Stimulated activated CD4-positive, alpha-beta T cell treated with anti-CD3 and anti-CD28 coated beads, Interleukin-15, amount 100 ng/mL, for 1 hour (primary cell): ENCODE data around the gene SPATA17.
"Not testable (repeated sequence)": the region's sequence is repeated elsewhere in the genome, so short reads cannot be mapped to it uniquely, and the experiment has no call there.

Experiments
- DNase-seq, 2 donors: peaks; one replicate each; pipeline ENCODE4 v3.0.0-alpha.2; 2020; ENCODE audit warnings: low read depth in 1 of 2, low spot score in 1 of 2

SPATA17 gene

DNA sequence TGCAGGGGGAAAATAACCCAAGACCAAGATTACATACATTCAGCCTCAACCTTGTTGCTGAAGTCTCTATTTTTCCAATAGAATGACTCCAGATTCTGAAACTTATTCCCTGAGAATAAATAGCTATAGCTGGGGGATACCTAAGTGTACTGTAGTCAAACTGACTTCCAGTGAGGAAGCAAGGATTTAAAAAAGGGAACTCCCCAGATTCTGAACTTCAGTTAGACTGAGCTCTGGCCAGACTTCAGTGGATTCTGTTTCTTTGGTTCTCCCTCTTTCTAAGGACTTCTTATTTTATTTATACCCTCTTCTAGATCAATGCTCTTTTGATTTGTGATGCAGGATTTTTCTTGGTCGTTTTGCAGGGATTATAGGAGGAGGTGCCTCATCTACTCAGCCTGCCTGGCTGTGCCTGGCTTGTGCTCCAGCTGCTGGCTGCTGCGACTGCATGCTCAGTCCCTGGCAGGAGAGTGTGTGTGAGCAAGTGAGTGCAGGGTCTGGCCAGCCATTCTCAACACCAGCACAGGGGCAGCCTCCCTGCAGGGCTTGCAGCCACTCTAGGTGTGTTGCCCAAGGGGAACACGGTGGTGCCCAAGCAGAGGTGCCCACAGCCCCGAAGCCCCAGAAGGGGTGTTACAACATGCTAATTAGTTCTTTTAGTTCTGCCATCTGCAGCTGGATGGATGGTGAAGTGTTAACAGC lies 43.0 kb downstream of the SPATA17 start:
- no peak for DNase-seq

DNA sequence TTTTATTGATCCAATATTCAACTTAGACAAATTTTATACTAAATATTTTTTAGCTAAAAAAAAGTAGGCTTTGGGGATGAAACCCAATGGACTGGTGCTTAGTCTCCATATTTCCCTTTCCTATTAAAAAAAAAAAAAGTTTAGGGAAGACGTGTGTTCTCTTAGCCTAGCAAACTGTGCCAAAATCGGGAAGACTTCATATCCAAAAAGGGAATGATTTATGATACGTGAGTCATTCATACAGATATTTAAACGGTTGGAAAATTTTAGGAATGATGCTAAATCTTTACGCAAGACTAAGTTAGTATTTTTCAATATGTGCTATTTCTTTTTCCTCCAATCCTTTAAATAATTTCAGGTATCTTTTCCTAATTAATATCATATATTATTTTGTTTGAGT lies 50.7 kb downstream of the SPATA17 start:
- DNase-seq: no peak

DNA sequence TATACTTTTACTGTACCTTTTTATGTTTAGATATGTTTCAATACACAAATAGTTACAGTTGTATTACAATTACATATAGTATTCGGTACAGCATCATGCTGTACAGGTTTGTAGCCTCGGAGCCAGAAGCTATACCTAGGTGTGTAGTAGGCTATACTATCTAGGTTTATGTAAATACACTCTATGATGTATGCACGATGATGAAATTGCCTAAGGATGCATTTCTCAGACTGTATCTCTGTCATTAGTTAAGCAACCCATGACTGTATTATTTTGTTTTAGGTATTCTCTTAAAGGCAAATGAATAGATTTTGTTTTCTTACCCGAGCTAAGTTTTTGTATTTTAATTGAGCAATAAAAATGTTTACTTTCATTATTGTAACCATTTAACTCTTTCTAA lies 56.4 kb downstream of the SPATA17 start:
- no peak for DNase-seq

DNA sequence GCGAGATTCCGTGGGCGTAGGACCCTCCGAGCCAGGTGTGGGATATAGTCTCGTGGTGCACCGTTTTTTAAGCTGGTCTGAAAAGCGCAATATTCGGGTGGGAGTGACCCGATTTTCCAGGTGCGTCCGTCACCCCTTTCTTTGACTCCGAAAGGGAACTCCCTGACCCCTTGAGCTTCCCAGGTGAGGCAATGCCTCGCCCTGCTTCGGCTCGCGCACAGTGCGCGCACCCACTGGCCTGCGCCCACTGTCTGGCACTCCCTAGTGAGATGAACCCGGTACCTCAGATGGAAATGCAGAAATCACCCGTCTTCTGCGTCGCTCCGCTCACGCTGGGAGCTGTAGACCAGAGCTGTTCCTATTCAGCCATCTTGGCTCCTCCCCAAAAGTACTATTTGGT lies 65.0 kb downstream of the SPATA17 start:
- DNase-seq: not testable (repeated sequence)

DNA sequence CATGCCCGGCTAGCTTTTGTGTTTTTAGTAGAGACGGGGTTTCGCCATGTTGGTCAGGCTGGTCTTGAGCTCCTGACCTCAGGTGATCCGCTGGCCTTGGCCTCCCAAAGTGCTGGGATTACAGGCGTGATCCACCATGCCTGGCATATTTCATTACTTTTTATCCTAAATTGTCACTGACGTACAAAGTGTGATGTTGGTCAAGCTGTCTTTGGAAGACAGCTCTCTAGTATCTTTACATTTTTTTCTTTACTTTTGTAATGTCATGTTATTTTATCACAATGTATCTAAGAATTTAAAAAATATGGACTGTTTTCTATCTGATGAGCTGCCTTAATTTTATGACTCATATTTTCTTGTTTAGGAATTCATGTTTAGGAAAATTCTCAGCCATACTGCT lies 72.2 kb downstream of the SPATA17 start:
- no peak for DNase-seq

DNA sequence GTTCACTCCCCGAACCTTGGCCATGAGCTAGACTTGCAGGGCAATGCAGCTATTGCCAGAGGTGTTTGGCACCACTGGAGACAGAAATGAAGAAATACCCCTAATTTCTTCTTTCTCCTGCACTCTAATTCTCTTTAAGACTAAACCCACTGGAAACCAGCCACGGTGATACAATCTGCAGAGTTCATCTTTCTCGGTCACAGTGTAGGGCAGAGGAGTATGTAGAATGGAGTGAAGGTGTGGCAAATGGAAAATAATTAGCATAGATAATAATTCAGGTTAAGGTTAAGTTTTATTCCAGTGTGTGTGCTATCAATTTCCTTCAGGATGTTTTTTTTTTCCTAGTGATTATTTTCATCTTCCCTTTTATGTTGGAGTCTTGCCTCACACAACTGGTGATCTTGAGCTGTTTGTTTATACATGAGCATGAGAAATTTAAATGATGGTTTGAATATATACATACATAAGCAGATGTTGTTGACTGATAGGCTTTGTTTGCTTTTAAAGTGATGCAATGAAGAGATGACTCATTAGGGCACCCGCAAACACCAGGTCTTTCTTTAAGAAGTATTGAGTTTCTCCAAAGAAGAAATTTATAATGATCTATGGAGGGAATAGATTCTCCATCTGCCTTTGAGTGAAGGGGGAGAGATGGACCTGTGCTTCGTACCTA lies 81.9 kb downstream of the SPATA17 start:
- no peak for DNase-seq

DNA sequence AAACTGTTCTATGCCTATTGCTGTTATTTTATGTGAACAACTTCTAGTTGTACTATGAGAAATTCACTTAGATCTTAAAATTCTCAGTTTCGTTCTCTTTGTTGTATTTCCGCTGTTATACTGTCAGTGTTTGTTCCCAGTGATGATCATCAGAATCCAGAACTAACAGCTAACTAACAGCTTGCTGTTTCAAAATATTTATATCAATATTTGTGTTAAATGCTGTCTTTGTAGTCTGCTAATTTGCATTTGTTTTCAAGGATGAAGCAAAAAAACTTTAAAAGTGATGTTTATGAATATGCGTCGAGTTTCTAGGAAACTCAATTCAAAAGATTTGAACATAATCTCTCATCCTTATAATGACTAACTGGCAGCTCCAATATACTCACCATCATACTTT lies 84.5 kb downstream of the SPATA17 start:
- DNase-seq: no peak

DNA sequence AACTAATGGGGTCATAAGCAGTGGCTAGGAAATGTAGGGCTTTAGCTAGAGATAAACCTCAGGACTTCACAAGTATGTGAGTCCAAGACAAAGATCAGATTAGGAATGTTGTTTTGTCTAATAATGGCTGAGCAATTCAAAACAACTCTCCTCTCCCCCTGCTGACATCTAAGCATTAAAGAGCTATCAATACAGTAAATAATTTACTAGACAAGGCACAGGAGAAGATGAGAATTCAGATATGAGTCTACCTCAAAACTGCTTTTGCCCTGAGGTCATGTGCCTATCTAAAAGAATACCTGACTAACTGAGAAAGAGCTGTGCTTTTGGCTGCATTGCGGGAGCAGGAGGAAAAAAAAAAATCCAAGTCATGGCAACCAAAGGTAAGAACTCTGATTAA lies 86.8 kb downstream of the SPATA17 start:
- no peak for DNase-seq

DNA sequence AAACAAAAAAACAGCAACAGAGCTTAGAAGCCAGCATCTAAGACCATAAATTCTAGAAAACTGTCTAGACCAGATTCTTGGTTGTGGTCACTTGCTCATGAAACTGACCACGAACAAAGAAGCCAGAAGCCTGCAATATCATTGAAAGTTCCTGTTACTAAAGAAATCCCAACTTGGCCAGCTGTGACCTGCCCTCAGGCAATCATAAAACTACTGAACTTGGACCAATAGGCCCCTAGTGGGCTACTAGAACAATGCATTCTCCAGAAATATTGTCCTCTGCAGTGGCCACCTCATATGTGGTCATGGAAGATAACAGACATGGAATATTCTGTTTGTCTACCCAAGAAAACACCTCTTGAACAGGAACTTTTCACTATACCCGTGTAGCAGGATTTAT lies 87.7 kb downstream of the SPATA17 start:
- no peak for DNase-seq

DNA sequence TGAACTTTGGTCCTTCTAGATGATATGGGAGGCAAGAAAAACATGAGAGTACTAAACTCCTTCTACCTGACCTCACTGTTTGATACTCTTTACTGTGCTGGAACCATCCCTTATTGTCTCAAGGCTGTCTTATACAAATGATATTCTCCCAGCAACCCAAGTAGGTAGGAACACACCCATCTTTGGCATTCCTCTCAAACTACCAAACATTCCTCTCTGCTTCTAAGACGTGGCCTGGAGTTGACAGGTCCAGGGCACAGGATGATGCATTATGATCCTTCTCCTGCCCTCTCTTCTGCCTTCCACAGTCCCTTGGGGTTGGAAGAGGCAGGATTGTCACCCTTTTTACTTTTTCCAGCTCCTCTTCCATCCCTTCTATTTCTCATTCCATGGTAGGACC lies 90.5 kb downstream of the SPATA17 start:
- no peak for DNase-seq

DNA sequence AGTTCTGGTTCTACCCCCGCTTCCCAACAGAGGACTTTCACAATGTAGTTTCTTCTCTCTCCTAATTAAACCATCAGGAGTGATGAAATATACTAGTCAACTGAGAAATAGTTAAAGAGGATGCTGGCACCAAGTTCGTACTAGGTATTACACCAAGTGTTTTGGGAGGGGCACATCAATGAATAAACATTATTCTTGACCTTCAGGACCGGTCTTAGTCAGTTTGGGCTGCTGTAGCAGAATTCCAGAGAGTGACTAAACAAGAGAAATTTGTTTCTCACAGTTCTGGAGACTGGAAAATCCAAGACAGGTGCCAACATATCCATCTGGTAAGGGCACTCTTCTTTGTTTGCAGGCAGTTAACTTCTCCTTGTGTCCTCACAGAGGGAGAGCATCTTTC lies 103.8 kb downstream of the SPATA17 start:
- no peak for DNase-seq

DNA sequence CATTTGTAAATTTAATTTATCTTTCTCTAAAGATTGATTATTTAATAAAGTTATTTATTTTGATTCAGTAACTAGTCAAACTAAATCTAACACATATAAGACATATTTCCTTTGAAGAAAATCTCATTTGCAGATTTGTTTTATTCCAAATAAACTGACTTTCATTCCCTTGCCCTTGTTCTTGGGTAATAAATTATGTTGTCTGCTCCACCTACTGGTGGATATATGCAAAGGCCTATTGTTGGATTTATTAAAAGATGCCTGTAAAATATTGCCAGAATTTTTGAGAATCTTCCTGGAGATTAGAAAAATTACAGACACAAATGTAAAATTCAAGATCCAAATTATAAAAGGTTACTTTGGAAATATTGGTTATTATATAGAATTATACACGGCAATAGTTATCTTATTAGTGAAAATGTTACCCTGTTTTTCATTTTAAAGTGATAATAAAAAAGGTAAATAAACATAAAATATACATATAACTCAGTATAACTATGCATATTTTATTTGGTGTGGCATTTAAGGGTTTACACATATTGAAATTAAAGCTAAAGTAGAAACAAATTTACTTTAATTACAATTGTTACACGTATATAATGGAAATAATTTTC lies 116.1 kb downstream of the SPATA17 start:
- no peak for DNase-seq

DNA sequence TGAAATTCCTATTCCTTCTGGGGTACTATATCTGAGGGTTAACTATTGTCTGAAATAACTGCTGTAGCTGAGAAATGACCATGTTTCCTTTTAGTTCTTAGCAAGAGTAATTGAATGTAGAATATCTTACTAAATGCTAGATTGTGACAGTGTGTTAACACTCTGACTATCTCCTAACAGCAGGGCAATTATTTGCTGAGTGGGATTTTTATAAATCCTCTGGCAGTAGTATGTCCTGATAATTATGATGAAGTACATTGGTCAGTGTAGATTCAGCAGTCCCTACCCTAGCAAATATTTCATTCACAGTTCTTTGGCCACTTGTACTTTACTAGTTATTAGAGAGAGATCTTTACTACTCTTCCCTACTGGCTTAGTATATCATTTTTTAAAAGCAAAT lies 138.6 kb downstream of the SPATA17 start:
- no peak for DNase-seq

DNA sequence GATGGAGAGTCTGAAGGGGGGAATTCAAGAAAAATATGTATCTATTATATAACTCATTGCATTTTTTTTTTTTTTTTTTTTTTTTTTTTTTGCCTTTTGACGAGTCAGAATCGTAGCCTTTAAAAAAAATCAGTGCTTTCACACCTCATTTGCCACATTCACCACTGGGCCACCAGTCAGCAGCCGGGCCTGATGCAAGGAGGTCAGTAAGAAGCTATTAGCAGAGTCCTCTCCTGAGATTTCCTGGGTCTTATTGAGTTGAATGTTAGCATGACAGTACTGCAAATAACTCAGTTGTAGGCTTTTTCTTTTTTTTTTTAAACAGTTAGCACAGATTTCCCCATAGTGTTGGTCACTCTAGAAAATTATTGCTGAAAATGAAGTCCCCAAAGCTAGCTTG lies 139.8 kb downstream of the SPATA17 start:
- DNase-seq: no peak

DNA sequence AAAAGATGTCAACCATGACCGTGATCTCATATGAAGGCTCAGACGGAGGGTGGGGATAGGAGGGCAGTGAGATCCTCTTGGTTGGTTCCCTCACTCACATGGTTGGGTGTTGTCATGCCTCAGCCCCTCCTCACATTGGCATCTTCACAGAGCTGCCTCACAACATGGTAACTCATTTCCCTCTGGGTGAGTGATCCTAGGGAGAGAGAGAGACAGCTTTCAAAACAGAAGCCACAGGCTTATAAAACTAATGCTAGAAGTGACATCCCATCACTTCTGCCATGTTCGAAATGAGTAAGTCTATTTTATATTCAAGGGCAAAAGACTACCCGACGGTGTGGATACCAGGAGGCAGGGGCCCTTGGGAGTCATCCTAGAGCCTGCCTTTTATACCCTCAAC lies 145.5 kb downstream of the SPATA17 start:
- no peak for DNase-seq

DNA sequence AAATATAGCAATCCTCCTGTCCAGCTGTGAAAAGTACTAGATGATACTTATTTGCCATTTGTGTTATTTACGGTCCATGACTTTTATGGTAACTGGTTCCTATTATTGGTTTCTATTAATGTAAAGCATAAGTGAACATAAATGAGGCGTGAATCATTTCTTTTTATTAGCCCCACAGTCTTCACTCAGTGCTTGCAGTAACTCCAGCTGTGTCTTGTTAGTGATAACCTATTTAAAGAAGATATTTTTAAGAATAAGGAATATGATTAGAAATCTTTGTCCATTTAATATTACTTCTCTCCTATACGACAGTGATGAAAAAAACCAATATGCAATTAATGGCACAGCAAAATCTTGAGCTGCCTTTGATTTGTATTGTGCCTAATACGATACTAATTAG lies 149.9 kb downstream of the SPATA17 start:
- DNase-seq: no peak

DNA sequence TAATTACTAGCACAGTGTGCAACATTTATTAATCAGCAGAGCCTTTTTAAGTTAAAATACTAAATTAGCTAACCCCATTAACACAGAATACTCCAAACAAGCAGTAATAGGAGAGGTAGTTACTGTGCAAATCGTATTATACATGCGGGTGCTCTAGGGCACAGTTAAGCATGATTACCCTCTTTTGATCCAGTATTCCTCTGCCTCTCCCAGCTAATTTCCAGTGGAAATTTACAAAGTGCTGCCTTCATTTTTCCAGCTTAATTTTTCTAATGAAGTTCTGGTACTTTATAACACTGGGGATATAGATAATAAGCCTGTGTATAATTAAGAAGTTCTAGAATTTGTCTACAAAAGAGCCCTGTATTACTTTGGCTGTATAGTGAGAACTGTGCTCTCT lies 159.9 kb downstream of the SPATA17 start:
- no peak for DNase-seq

DNA sequence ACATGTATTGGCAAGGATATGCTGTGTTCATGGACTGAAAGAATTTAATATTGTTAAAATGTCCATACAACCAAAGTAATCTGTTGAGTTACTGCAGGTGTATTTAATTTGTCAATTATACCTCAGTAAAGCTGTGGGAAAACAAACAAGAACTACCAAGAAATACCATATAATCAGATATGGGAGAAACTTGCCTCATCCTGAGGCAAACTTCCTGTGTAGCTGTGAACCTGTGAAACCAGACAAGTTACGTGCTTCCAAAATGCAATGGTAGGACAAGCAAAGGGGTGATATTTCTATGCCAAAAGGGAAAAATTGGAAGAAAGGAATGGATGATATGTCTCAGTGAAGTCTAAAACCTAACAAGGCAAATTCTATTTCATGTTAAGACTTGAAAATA lies 174.6 kb downstream of the SPATA17 start:
- no peak for DNase-seq

DNA sequence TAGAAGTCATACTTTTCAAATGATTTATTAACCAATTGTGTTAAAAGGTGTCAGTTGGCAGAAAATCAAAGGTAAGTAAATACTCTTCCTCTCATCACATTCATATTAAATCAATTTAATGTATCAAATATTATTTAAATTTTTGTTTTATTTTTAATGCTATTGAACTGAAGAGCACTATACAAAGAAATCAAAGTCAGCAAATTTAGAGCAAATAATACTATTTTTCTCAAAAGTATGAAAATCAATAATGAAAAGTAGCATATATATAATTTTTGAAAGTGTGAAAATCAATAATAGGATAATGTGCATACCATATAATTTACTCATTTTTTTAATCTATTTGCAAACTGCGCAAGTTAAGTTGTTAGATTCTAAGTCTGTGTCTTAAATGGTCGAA lies 181.0 kb downstream of the SPATA17 start:
- DNase-seq: no peak

DNA sequence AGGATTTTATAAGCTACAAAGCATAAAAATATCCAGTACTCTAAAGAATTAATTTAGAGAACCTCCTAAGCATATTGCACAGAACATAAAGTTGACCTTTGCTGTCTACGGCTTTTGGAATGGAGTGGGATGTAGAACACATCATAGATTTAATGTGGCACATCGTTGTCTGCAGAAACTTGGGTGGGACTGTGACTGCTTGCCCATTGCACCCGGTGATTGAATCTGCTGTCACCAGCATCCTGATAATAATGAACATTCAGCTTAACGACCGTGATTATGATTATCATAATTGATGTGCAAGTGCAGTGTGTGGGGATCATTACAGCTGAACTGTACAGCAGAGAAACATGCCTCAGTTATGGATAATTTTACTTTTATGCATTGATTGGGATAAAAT lies 181.9 kb downstream of the SPATA17 start:
- DNase-seq: no peak

DNA sequence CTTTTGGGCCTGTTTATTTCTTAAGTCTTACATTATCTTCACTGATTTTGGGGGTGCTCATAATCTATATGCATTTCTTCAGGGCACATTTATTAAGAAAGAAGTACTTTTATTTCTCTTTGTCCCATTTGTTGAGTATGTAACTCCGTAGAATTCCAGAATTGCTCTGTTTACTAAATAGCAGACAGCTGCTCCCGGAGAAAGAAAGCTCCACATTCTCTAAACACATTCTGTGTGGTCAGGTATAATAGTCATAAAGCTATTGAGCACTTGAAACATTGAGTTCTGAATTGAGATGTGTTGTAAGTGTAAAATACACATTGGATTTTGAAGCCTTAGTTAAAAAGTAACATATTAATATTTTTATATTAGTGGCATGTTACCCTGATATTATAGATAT lies 206.5 kb downstream of the SPATA17 start:
- no peak for DNase-seq

DNA sequence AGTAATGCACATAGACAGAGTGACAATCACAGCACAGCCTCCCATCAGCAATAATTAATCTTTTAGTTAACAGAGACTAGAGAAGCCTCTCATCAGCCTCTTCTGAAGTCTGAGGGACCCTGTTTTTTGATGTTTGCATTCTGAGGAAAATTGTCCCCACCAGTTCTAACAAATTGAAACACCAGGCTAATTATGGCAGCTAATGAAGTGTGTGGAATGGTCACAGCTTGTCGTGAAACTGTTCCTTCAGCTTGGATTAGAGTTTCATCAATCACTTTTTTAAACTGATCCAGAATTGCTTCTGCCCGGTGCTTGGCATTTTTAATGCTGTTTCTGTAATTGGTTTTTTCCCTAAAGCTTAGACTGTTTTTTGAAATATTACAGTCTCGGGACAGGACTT lies 208.0 kb downstream of the SPATA17 start:
- no peak for DNase-seq

DNA sequence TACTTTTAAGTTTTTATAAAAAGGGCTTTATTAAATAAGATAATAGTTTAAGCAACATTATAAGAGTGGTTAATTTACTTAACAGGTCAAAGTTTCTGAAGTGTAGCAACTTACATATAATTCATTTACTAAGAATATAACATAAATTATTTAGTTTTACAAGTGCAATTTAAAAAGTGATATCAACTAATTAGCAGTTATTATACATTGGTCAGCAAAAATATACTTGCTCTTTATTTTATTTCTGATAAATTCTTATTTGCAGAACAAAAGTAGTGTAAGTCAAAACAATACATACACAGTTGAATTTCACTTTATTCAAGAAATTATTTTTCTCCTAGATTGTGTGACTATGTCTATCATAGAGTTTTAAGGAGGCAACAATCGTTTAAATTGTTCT lies 215.6 kb downstream of the SPATA17 start:
- DNase-seq: no peak
